H9 (cell line): ENCODE results near the gene TBC1D5. TPM values are rescaled to one million over a fixed set of nuclear protein-coding genes. Genes with fewer than 3 reads are reported as not detected.

Experiments used
- DNase-seq: peaks from one replicate; pipeline ENCODE4 v3.0.0-alpha.2; 2017
- H2AFZ ChIP-seq: one replicate; pipeline ENCODE4 v1.6.1; 2013; ENCODE audit warnings: mild to moderate bottlenecking, low read length, control low read depth, moderate library complexity
- H2AK5ac ChIP-seq: 2 replicates; pipeline ENCODE4 v1.6.1; 2013; ENCODE audit warnings: low read length, control low read depth, mixed read lengths; ENCODE audit not compliant: insufficient read length
- H2BK120ac ChIP-seq: one replicate; pipeline ENCODE4 v1.6.1; 2013; ENCODE audit warnings: low read depth, mild to moderate bottlenecking, low read length, control low read depth, inconsistent platforms; ENCODE audit not compliant: poor library complexity, severe bottlenecking
- H2BK12ac ChIP-seq: 2 replicates; pipeline ENCODE4 v1.6.1; 2013; ENCODE audit warnings: low read length, control low read depth, mixed read lengths, low read depth; ENCODE audit not compliant: insufficient read length
- H2BK15ac ChIP-seq: 2 replicates; pipeline ENCODE4 v1.6.1; 2013; ENCODE audit warnings: low read depth, low read length, control low read depth
- H2BK20ac ChIP-seq: one replicate; pipeline ENCODE4 v1.6.1; 2013; ENCODE audit warnings: low read depth, mild to moderate bottlenecking, low read length, control low read depth, inconsistent platforms; ENCODE audit not compliant: poor library complexity, severe bottlenecking
- H2BK5ac ChIP-seq: 2 replicates; pipeline ENCODE4 v1.6.1; 2013; ENCODE audit warnings: low read length, control low read depth, mixed read lengths; ENCODE audit not compliant: insufficient read length
- H3K14ac ChIP-seq: 2 replicates; pipeline ENCODE4 v1.6.1; 2013; ENCODE audit warnings: low read length, control low read depth; ENCODE audit not compliant: insufficient read depth
- H3K18ac ChIP-seq: 2 replicates; pipeline ENCODE4 v1.6.1; 2013; ENCODE audit warnings: low read depth, mild to moderate bottlenecking, mixed read lengths, low read length, control low read depth; ENCODE audit not compliant: insufficient read length
- H3K23ac ChIP-seq: 2 replicates; pipeline ENCODE4 v1.6.1; 2013; ENCODE audit warnings: low read length, control low read depth, mixed read lengths, low read depth; ENCODE audit not compliant: insufficient read length
- H3K23me2 ChIP-seq: 2 replicates; pipeline ENCODE4 v1.6.1; 2013; ENCODE audit warnings: low read depth, mild to moderate bottlenecking, mixed read lengths, low read length, control low read depth; ENCODE audit not compliant: insufficient read length, poor library complexity, severe bottlenecking
- H3K27ac ChIP-seq: 2 replicates; pipeline ENCODE4 v1.5.1; 2013; ENCODE audit warnings: low read length, control low read depth, mixed read lengths, low read depth; ENCODE audit not compliant: insufficient read length
- H3K27me3 ChIP-seq: 2 replicates; pipeline ENCODE4 v1.6.1; 2013; ENCODE audit warnings: low read length, control low read depth, inconsistent platforms; ENCODE audit not compliant: insufficient read depth
- H3K4ac ChIP-seq: 2 replicates; pipeline ENCODE4 v1.6.1; 2013; ENCODE audit warnings: low read depth, mild to moderate bottlenecking, control low read depth, inconsistent platforms, low read length, moderate library complexity
- H3K4me1 ChIP-seq: 2 replicates; pipeline ENCODE4 v1.6.1; 2013; ENCODE audit warnings: low read length, control low read depth, inconsistent platforms; ENCODE audit not compliant: insufficient read depth
- H3K4me2 ChIP-seq: 2 replicates; pipeline ENCODE4 v1.6.1; 2013; ENCODE audit warnings: low read length, control low read depth, mixed read lengths; ENCODE audit not compliant: insufficient read length, insufficient read depth
- H3K56ac ChIP-seq: 2 replicates; pipeline ENCODE4 v1.6.1; 2013; ENCODE audit warnings: low read depth, mild to moderate bottlenecking, mixed read lengths, low read length, control low read depth; ENCODE audit not compliant: insufficient read length
- H3K79me1 ChIP-seq: 2 replicates; pipeline ENCODE4 v1.6.1; 2013; ENCODE audit warnings: low read depth, mild to moderate bottlenecking, moderate library complexity, low read length, control low read depth, inconsistent platforms; ENCODE audit not compliant: insufficient read depth, poor library complexity, severe bottlenecking
- H3K79me2 ChIP-seq: 2 replicates; pipeline ENCODE4 v1.6.1; 2013; ENCODE audit warnings: low read length, control low read depth, inconsistent platforms; ENCODE audit not compliant: insufficient read depth
- H3K9ac ChIP-seq: 2 replicates; pipeline ENCODE4 v1.6.1; 2013; ENCODE audit warnings: low read length, control low read depth, mixed read lengths; ENCODE audit not compliant: insufficient read length; ENCODE audit errors: extremely low read depth
- H3K9me3 ChIP-seq: one replicate; pipeline ENCODE4 v1.6.1; 2013; ENCODE audit warnings: low read depth, low read length, inconsistent platforms; ENCODE audit not compliant: control insufficient read depth
- H3T11ph ChIP-seq: one replicate; pipeline ENCODE4 v1.6.1; 2013; ENCODE audit warnings: mild to moderate bottlenecking, low read length, control low read depth, inconsistent platforms
- H4K20me1 ChIP-seq: one replicate; pipeline ENCODE4 v1.6.1; 2013; ENCODE audit not compliant: control insufficient read depth, insufficient read length, insufficient read depth
- H4K5ac ChIP-seq: 2 replicates; pipeline ENCODE4 v1.6.1; 2013; ENCODE audit warnings: low read depth, mild to moderate bottlenecking, mixed read lengths, low read length, control low read depth; ENCODE audit not compliant: insufficient read length
- H4K8ac ChIP-seq: replicated peaks from 2 replicates; pipeline ENCODE4 v1.6.1; 2013; ENCODE audit warnings: low read length, control low read depth, mixed read lengths, low read depth; ENCODE audit not compliant: insufficient read length
- H4K91ac ChIP-seq: 2 replicates; pipeline ENCODE4 v1.6.1; 2013; ENCODE audit warnings: low read depth, mild to moderate bottlenecking, moderate library complexity, mixed read lengths, low read length, control low read depth; ENCODE audit not compliant: insufficient read length
- H3K27ac Mint-ChIP-seq, 3 experiments: 2 replicates in 2 of 3; 3 replicates in 1 of 3; pipeline ENCODE4 v1.8.0; 2020 to 2021; ENCODE audit warnings: mixed read lengths in 3 of 3, mild to moderate bottlenecking in 1 of 3, moderate library complexity in 1 of 3
- H3K27me3 Mint-ChIP-seq: 2 replicates; pipeline ENCODE4 v1.8.0; 2021; ENCODE audit warnings: low read depth, mild to moderate bottlenecking, moderate library complexity, mixed read lengths
- H3K36me3 Mint-ChIP-seq, 3 experiments: 2 replicates in 2 of 3; 3 replicates in 1 of 3; pipeline ENCODE4 v1.8.0; 2020 to 2021; ENCODE audit warnings: low read depth in 3 of 3, mixed read lengths in 3 of 3; ENCODE audit not compliant: insufficient read depth in 1 of 3
- H3K4me1 Mint-ChIP-seq, 2 experiments: 2 replicates each; pipeline ENCODE4 v1.8.0; 2020; ENCODE audit warnings: mixed read lengths in 2 of 2
- H3K4me3 Mint-ChIP-seq, 2 experiments: 2 replicates in 1 of 2; 3 replicates in 1 of 2; pipeline ENCODE4 v1.8.0; 2020 to 2021; ENCODE audit warnings: mild to moderate bottlenecking in 2 of 2, mixed read lengths in 2 of 2, moderate library complexity in 1 of 2
- H3K9me3 Mint-ChIP-seq, 2 experiments: 2 replicates in 1 of 2; 3 replicates in 1 of 2; pipeline ENCODE4 v1.8.0; 2020; ENCODE audit warnings: mild to moderate bottlenecking in 2 of 2, mixed read lengths in 2 of 2, moderate library complexity in 1 of 2
- CTCF ChIP-seq: fragments of 200-600 bp; sonication (generic); conservative IDR thresholded peaks from 3 replicates; pipeline ENCODE4 v1.8.0; 2021; ENCODE audit warnings: antibody characterized with exemption, mild to moderate bottlenecking
- WGBS: extraction: QIAGEN DNeasy Blood & Tissue Kit; methylation state at CpG from one replicate; pipeline ENCODE4 v1.1.7; 2013; ENCODE audit warnings: missing lambda C conversion rate, low lambda C conversion rate, mixed read lengths; ENCODE audit not compliant: insufficient read length; ENCODE audit errors: extremely low coverage; 5-methylcytosine and 5-hydroxymethylcytosine counted together
- total RNA-seq: library from RNA; stranded (reverse); gene quantifications from 2 replicates; pipeline ENCODE4 v1.2.1, GENCODE V29; 2021

Gene TBC1D5
- total RNA-seq, 1 experiment from 2014 or later = 25.0 TPM

- Mint-ChIP-seq H3K4me1 (0 out of 4 replicates have a peak, but pooled peaks cover under 1 to 2% of the 10 kb centered on the region in 2 experiments), H3K27ac (no peak overlapping the region), H3K27me3 (no peaks in the 10 kb centered on the region), H3K36me3 (peaks cover 8 to 23% (median 17%) of the 10 kb centered on the region in 3 experiments; a peak in 6 of 7 replicates), H3K9me3 (peaks cover 0 to 3% of the 10 kb centered on the region in 2 experiments; a peak in 3 of 5 replicates), H3K4me3 (no peak overlapping the region)
- Histone ChIP-seq H4K5ac (no peak overlapping the region), H3K56ac (no peak overlapping the region), H3K27me3 (no peaks in the 10 kb centered on the region), H4K8ac (no peak overlapping the region), H3K18ac (no peak overlapping the region), H3K4ac (no peak overlapping the region), H3K4me2 (no peak overlapping the region), H4K20me1 (no peaks in the 10 kb centered on the region), H3K9ac (no peak overlapping the region), H3K23me2 (no peaks in the 10 kb centered on the region), H4K91ac (no peak overlapping the region), H3K4me1 (no peaks in the 10 kb centered on the region), H3K14ac (no peak overlapping the region), H2BK20ac (no peak overlapping the region), H2BK12ac (no peak overlapping the region), H3T11ph (no peak overlapping the region), H3K23ac (no peak overlapping the region), H3K79me2 (no peaks in the 10 kb centered on the region), H2AK5ac (no peak overlapping the region), H2BK15ac (no peak overlapping the region), H3K79me1 (no peaks in the 10 kb centered on the region), H2AFZ (no peak overlapping the region), H3K27ac (no peak overlapping the region), H3K9me3 (no peaks in the 10 kb centered on the region), H2BK5ac (no peak overlapping the region), H2BK120ac (no peak overlapping the region)
- no CpG with 5 or more reads among the region's 2 CpGs for WGBS
- no peak for TF ChIP-seq CTCF
- no peak for DNase-seq
Measured at GRCh38 chr3:17157713-17158112, 584.7 kb downstream of the TBC1D5 start.
